Lung microvascular endothelial cell (primary cell): Measurements from ENCODE around the gene AGR2. TPM values are rescaled to one million over a fixed set of nuclear protein-coding genes. Genes with fewer than 3 reads are reported as not detected.

Experiments
- total RNA-seq: library from RNA; depleted of rRNA; stranded (reverse); fragments of >200 nt; gene quantifications from 2 replicates; pipeline ENCODE4 v1.2.1, GENCODE V29; 2014

AGR2 gene
- total RNA-seq, 1 donor from 2014 or later, result not detected

Other genes with a start within 250 kb of the AGR2 start
- gene ANKMY2, start 159.2 kb downstream of the AGR2 start, total RNA-seq, result 7.9 and 8.5 TPM in 2 replicates
- 56.9 and 73.2 TPM in 2 replicates for gene BZW2, start 158.8 kb downstream of the AGR2 start, total RNA-seq
- gene TSPAN13, start 51.2 kb downstream of the AGR2 start, total RNA-seq, result 45.1 and 74.6 TPM in 2 replicates
- not detected in 2 replicates for gene AGR3, start 77.0 kb upstream of the AGR2 start, total RNA-seq